SK-N-MC (cell line): Measurements from ENCODE around the gene RGS7.

Experiments used
- EZH2 ChIP-seq: fragments of 200-600 bp; sonication (generic); IDR thresholded peaks from one replicate; pipeline ENCODE4 v1.6.1; 2017; ENCODE audit warnings: antibody characterized with exemption
- FOXP2 ChIP-seq: optimal IDR thresholded peaks from 2 replicates; pipeline ENCODE3; 2011; ENCODE audit warnings: mild to moderate bottlenecking, moderate library complexity; ENCODE audit not compliant: insufficient read depth; ENCODE audit errors: extremely low read length, control extremely low read depth
- POLR2AphosphoS5 ChIP-seq: IDR thresholded peaks from 2 replicates; pipeline ENCODE4 v1.6.1; 2012; ENCODE audit warnings: mild to moderate bottlenecking, low read depth, low read length, borderline replicate concordance

DNA sequence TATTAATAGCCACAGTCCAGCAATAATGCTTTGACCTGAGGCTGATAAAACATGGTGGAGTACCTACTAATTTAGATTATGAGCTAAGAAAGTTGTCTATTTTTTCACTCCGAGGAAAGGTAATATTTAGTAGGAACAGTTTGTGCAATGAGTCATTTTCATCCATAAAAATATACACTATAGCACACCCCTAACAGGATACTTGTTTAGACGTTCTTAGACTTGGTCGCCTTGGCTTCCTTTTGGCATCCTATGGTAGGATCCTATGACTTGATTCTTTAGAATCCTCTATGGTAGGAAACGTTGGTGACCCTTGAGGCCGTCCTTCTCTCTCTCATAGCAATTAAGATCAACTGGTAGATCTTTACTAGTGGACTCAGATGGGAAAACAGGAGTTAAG lies 81.8 kb downstream of the RGS7 start:
- no peak for TF ChIP-seq EZH2
- TF ChIP-seq POLR2AphosphoS5 = no peak
- TF ChIP-seq FOXP2 = no peak
